GF-D8 (cell line): ENCODE data around the gene TBCD.
"Not testable (repeated sequence)": the region's sequence is repeated elsewhere in the genome, so short reads cannot be mapped to it uniquely, and the experiment has no call there.

ENCODE experiments used
- DNase-seq: peaks from one replicate; lab custom pipeline; 2025; lab: John Stamatoyannopoulos, UW

The TBCD gene

GRCh38 chr17:82729479-82730260, 22.2 kb upstream of the TBCD start:
- DNase-seq, result no peak

GRCh38 chr17:82732118-82732743, 19.6 kb upstream of the TBCD start:
- no peak for DNase-seq

GRCh38 chr17:82734987-82735866, 16.6 kb upstream of the TBCD start, which contains the start of gene FN3K:
Gene FN3K (plus strand): TSS chr17:82735615. CDS start chr17:82735637, 22 bp downstream.
- DNase-seq, result no peak

GRCh38 chr17:82736511-82737185, 15.2 kb upstream of the TBCD start:
- DNase-seq, result no peak

DNA sequence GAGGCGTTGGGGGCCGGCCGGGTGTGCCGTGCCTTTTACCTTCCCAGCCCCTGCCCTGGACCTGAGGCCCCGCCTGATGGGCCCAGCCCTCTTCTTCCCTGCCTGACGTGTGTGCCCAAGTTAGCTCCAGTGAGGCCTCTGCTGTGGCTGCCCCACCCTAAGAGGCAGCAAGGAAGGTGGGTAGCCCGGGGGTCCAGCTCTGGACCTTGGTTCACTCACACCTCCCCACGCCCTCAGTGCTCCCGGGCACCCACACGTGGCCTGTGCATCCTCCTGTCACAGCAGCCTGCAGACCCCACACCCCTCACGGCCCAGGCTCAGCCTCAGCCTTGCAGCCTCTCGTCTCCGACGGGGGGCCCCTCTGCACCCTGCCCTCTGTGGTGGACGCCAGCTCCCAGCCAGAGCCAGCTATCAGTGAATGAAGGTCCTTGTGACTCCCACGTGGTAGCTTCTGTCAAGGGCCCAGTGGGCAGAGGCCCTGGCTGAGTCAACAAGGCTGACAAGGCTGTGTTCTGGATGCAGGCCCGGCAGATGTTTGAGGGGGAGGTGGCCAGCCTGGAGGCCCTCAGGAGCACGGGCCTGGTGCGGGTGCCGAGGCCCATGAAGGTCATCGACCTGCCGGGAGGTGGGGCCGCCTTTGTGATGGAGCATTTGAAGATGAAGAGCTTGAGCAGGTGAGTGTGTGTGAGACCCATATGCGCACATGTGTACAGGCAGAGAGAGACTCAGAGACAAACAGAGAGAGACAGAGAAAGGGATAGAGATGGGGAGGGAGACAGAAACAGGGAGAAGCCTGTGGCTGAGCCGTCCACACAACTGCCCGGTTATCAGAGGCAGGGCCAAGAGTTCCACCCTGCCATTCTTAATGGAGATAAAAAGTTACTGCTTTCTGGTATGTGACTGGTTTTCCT, 13.6 kb upstream of the TBCD start:
- DNase-seq, result no peak

- DNase-seq, result no peak
These were observed 10.7 kb upstream of the TBCD start for GRCh38 chr17:82740906-82741759.

GRCh38 chr17:82743344-82744219, 8.3 kb upstream of the TBCD start:
- no peak for DNase-seq

DNA sequence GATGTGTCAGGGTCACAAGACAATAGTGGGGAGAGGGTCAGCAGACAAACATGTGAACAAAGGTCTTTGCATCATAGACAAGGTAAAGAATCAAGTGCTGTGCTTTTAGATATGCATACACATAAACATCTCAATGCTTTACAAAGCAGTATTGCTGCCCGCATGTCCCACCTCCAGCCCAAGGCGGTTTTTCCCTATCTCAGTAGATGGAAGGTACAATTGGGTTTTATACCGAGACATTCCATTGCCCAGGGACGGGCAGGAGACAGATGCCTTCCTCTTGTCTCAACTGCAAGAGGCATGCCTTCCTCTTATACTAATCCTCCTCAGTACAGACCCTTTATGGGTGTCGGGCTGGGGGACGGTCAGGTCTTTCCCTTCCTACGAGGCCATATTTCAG, 7.1 kb upstream of the TBCD start:
- DNase-seq, result not testable (repeated sequence)

GRCh38 chr17:82745524-82745923, 6.3 kb upstream of the TBCD start:
- DNase-seq, result no peak

DNA sequence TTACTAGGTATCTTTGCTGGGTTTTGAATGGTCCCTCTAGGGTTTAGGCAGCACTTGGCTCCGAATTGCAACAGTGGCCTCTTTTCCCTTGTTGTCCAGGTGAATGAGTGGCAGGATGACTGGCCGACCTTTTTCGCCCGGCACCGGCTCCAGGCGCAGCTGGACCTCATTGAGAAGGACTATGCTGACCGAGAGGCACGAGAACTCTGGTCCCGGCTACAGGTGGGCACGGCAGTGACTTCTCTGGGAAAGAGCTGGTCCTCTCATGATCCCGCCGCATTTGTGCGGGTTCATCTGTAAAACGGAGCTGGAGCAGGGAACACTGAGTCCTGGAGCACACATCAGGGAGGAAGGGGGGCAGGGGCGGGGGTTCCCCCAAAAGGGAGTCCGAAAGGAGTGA, 3.1 kb upstream of the TBCD start:
- no peak for DNase-seq

- no peak for DNase-seq
These were observed 1.5 kb upstream of the TBCD start for GRCh38 chr17:82750241-82750908.

- DNase-seq, result no peak
These were observed 694 bp upstream of the TBCD start for GRCh38 chr17:82751171-82751570.

DNA sequence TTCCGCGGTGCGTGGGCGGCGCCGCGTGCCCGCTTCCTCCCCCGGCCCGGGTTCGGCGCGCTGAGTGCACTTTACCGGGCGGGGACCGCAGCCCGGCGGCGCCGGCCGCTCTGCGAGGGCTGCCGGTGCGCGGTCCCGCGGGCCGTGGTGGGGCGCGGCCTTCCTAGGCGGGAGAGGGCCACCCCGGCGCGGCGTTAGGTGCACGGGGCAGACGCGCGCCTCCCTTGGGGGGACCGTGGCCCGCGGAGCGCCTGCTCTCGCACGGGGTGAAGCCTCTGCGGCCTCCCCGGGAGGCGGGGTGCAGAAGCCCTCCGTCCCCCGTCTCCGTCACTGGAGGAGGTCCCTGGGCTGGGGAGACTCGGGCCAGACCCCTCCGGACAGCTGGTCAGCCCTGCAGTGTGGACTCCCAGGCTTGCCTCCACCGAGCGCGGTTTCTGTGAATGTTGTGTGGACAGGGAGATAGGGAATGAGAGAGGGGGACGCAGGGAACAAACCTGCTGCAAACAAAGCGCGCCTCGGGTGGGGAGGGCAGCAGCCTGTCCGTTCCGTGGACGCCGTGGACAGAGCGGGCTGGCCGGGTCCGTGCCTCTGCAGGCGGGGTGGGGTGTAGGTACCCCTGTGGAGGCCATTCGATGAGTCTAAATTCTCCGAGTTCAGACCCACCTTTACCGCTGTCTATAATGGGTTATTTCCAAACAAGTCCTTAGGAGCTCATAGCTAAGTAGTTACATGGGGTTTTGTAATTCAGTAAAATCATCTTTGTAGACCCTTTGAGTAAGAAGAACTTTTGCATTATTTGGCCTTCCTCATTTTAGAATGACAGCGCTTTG, 721 bp downstream of the TBCD start:
- no peak for DNase-seq

- no peak for DNase-seq
These were observed 1.3 kb downstream of the TBCD start for GRCh38 chr17:82753201-82753464.

- DNase-seq, result no peak
These were observed 2.7 kb downstream of the TBCD start for GRCh38 chr17:82754297-82755208.

- DNase-seq, result no peak
These were observed 4.3 kb downstream of the TBCD start for GRCh38 chr17:82756166-82756565.

DNA sequence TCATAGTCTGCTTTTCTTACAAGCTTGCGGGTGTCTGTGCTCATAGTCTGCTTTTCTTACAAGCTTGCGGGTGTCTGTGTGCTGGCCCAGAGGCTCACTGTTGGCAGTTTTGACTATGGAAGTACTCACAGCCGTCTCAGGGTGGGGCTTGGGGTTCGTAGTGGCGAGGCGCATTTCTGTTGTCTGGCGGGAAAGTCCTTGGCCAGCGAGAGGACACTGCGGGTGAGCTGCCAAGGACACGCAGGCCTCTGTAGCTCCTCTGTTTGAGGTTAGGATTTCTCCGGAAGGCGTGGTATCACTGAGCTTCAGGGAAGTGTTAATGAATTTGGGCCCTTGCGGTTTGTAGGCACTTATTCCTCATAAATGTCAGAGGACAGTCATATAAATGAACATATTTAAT, 13.5 kb downstream of the TBCD start:
- DNase-seq, result no peak
